GM23338 (cell line): ENCODE data around the gene PPP1R37. TPM values are rescaled to one million over a fixed set of nuclear protein-coding genes. Genes with fewer than 3 reads are reported as not detected.

ENCODE experiments used
- ATAC-seq: fragments of 200-7000 bp; cut with Tn5 transposase; 3 replicates; pipeline ENCODE4 v1.9.1; 2020
- DNase-seq: peaks from one replicate; pipeline ENCODE4 v3.0.0-alpha.2; 2015; ENCODE audit warnings: low spot score
- H2AFZ ChIP-seq: fragments of 200-600 bp; sonication (generic); 2 replicates; pipeline ENCODE4 v1.8.0; 2016; ENCODE audit warnings: antibody characterized with exemption, mild to moderate bottlenecking, moderate library complexity
- H3F3A ChIP-seq: fragments of 200-600 bp; sonication (generic); replicated peaks from 2 replicates; pipeline ENCODE4 v1.8.0; 2017; ENCODE audit warnings: antibody characterized with exemption, mixed run types, low read depth
- H3K27ac ChIP-seq: fragments of 200-600 bp; sonication (generic); 2 replicates; pipeline ENCODE4 v1.6.1; 2016; ENCODE audit warnings: low read depth
- H3K27me3 ChIP-seq: fragments of 200-600 bp; sonication (generic); 2 replicates; pipeline ENCODE4 v1.8.0; 2016; ENCODE audit warnings: mild to moderate bottlenecking, mixed run types, moderate library complexity; ENCODE audit not compliant: insufficient read depth
- H3K36me3 ChIP-seq: fragments of 200-600 bp; sonication (generic); 2 replicates; pipeline ENCODE4 v1.8.0; 2016; ENCODE audit warnings: mild to moderate bottlenecking; ENCODE audit not compliant: insufficient read depth
- H3K4me1 ChIP-seq: fragments of 200-600 bp; sonication (generic); 2 replicates; pipeline ENCODE4 v1.8.0; 2016; ENCODE audit warnings: mild to moderate bottlenecking, moderate library complexity; ENCODE audit not compliant: insufficient read depth
- H3K4me2 ChIP-seq: fragments of 200-600 bp; sonication (generic); 2 replicates; pipeline ENCODE4 v1.7.1; 2017; ENCODE audit warnings: mixed run types
- H3K4me3 ChIP-seq: fragments of 200-600 bp; sonication (generic); 2 replicates; pipeline ENCODE4 v1.6.1; 2016; ENCODE audit warnings: mixed run types
- H3K79me2 ChIP-seq: fragments of 200-600 bp; sonication (generic); replicated peaks from 2 replicates; pipeline ENCODE4 v1.8.0; 2017; ENCODE audit warnings: mild to moderate bottlenecking; ENCODE audit not compliant: insufficient read depth
- H3K9me2 ChIP-seq: fragments of 200-600 bp; sonication (generic); 2 replicates; pipeline ENCODE4 v1.8.0; 2017; ENCODE audit not compliant: insufficient read depth
- H4K20me1 ChIP-seq: fragments of 200-600 bp; sonication (generic); replicated peaks from 2 replicates; pipeline ENCODE4 v1.8.0; 2017; ENCODE audit warnings: mild to moderate bottlenecking; ENCODE audit not compliant: insufficient read depth
- H3K27ac Mint-ChIP-seq: 2 replicates; pipeline ENCODE4 v1.8.0; 2020; ENCODE audit warnings: inconsistent platforms, mild to moderate bottlenecking, moderate library complexity, mixed read lengths
- H3K27me3 Mint-ChIP-seq: 3 replicates; pipeline ENCODE4 v1.8.0; 2022; ENCODE audit warnings: low read depth, mild to moderate bottlenecking, moderate library complexity, mixed read lengths, inconsistent platforms; ENCODE audit not compliant: insufficient read depth, poor library complexity
- H3K36me3 Mint-ChIP-seq: 3 replicates; pipeline ENCODE4 v1.8.0; 2021; ENCODE audit warnings: low read depth, mild to moderate bottlenecking, inconsistent platforms, moderate library complexity, mixed read lengths
- H3K4me1 Mint-ChIP-seq: 3 replicates; pipeline ENCODE4 v1.8.0; 2020; ENCODE audit warnings: mild to moderate bottlenecking, inconsistent platforms, mixed read lengths
- H3K4me3 Mint-ChIP-seq: 3 replicates; pipeline ENCODE4 v1.8.0; 2021; ENCODE audit warnings: moderate library complexity, mild to moderate bottlenecking, inconsistent platforms, mixed read lengths
- H3K9me3 Mint-ChIP-seq: 3 replicates; pipeline ENCODE4 v1.8.0; 2020; ENCODE audit warnings: moderate library complexity, mild to moderate bottlenecking, inconsistent platforms, mixed read lengths
- CREB1 ChIP-seq: fragments of 250-450 bp; sonication (Bioruptor Pico); IDR thresholded peaks from 2 replicates; pipeline ENCODE4 v1.5.0; 2020; ENCODE audit warnings: low read depth, mild to moderate bottlenecking, moderate library complexity
- EZH2 ChIP-seq: fragments of 200-600 bp; sonication (generic); IDR thresholded peaks from one replicate; pipeline ENCODE4 v1.8.0; 2017; ENCODE audit warnings: antibody characterized with exemption, mild to moderate bottlenecking, low read depth; ENCODE audit not compliant: unreplicated experiment
- EZH2phosphoT487 ChIP-seq: fragments of 200-600 bp; sonication (generic); IDR thresholded peaks from one replicate; pipeline ENCODE4 v1.8.1; 2018; ENCODE audit warnings: antibody characterized with exemption; ENCODE audit not compliant: unreplicated experiment
- JUNB ChIP-seq: IDR thresholded peaks from one replicate; pipeline ENCODE4 v1.6.1; 2016; ENCODE audit warnings: antibody characterized with exemption; ENCODE audit not compliant: unreplicated experiment
- NANOG ChIP-seq: IDR thresholded peaks from 2 replicates; pipeline ENCODE4 v1.6.1; 2016; ENCODE audit warnings: antibody characterized with exemption, borderline replicate concordance
- POLR2AphosphoS5 ChIP-seq: IDR thresholded peaks from 2 replicates; pipeline ENCODE4 v1.6.1; 2016; ENCODE audit warnings: antibody characterized with exemption, low read depth
- STAT1 ChIP-seq: IDR thresholded peaks from one replicate; pipeline ENCODE4 v1.6.1; 2016; ENCODE audit warnings: antibody characterized with exemption; ENCODE audit not compliant: unreplicated experiment
- ZNF114 ChIP-seq: fragments of 250-450 bp; sonication (Bioruptor Pico); IDR thresholded peaks from 2 replicates; pipeline ENCODE4 v1.5.0; 2020; ENCODE audit warnings: mild to moderate bottlenecking, moderate library complexity
- ZNF331 ChIP-seq: fragments of 250-450 bp; sonication (Bioruptor Pico); IDR thresholded peaks from 2 replicates; pipeline ENCODE4 v1.5.0; 2020; ENCODE audit warnings: low read depth, mild to moderate bottlenecking, moderate library complexity
- polyA plus RNA-seq: library from polyadenylated mRNA; unstranded; fragments of >200 nt; fragmentation: Nextera tagmentation; extraction: Ambion mirVana; gene quantifications from 2 replicates; pipeline ENCODE4 v1.2.1, GENCODE V29; 2016
- total RNA-seq: library from RNA; depleted of rRNA; stranded (reverse); fragments of >200 nt; shearing (Covaris generic); gene quantifications from 2 replicates; pipeline ENCODE4 v1.2.3, GENCODE V29; 2014
- TF ChIP-seq, protein P1 (sequence below): IDR thresholded peaks from one replicate; pipeline ENCODE4 v1.6.1; 2018; ENCODE audit warnings: antibody characterized with exemption; ENCODE audit not compliant: unreplicated experiment
- TF ChIP-seq, protein P2 (sequence below), 2 experiments: fragments of 200-600 bp in 1 of 2; sonication (generic) in 1 of 2; conservative IDR thresholded peaks; 2 replicates each; pipeline versions ENCODE4 v1.5.1 to v1.6.1; 2016 to 2017; ENCODE audit warnings: antibody characterized with exemption in 2 of 2, low read depth in 2 of 2, mild to moderate bottlenecking in 2 of 2, moderate library complexity in 1 of 2
- TF ChIP-seq, protein P3 (sequence below): fragments of 250-450 bp; sonication (Bioruptor Pico); IDR thresholded peaks from 2 replicates; pipeline ENCODE4 v1.5.0; 2020; ENCODE audit warnings: mild to moderate bottlenecking, moderate library complexity

Gene PPP1R37
- total and polyA plus RNA-seq, 2 experiments from 2014 or later, result 6.9 to 47.2 TPM

DNA sequence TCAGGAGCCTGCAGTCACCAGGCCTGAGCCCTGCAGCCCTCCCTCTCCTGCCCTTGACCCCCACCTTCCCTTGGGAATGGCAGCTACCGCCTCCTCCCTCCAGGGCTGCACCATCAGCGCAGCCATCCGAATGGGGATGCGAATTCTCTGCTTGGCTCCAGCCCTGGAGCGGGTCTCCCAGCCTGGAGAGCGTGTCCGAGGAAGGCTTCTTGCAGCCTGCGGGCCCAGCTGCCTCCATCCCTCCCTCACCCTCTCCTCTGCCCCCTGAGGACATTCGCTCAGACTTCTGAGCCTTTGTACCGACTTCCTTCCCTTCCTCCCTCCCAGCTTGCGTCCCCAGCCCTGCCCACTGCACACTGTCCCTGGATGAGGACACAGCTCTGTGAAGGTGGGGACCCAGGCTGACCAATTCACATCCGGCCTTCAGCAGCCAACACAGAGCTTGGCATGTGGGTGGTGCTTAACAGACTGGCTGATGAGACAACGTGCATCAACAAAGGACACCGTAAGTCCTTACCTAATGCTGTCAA, 73.8 kb downstream of the PPP1R37 start (continued):
- no peak for TF ChIP-seq CREB1
- TF ChIP-seq, protein P1, sequence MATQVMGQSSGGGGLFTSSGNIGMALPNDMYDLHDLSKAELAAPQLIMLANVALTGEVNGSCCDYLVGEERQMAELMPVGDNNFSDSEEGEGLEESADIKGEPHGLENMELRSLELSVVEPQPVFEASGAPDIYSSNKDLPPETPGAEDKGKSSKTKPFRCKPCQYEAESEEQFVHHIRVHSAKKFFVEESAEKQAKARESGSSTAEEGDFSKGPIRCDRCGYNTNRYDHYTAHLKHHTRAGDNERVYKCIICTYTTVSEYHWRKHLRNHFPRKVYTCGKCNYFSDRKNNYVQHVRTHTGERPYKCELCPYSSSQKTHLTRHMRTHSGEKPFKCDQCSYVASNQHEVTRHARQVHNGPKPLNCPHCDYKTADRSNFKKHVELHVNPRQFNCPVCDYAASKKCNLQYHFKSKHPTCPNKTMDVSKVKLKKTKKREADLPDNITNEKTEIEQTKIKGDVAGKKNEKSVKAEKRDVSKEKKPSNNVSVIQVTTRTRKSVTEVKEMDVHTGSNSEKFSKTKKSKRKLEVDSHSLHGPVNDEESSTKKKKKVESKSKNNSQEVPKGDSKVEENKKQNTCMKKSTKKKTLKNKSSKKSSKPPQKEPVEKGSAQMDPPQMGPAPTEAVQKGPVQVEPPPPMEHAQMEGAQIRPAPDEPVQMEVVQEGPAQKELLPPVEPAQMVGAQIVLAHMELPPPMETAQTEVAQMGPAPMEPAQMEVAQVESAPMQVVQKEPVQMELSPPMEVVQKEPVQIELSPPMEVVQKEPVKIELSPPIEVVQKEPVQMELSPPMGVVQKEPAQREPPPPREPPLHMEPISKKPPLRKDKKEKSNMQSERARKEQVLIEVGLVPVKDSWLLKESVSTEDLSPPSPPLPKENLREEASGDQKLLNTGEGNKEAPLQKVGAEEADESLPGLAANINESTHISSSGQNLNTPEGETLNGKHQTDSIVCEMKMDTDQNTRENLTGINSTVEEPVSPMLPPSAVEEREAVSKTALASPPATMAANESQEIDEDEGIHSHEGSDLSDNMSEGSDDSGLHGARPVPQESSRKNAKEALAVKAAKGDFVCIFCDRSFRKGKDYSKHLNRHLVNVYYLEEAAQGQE, result no peak

DNA sequence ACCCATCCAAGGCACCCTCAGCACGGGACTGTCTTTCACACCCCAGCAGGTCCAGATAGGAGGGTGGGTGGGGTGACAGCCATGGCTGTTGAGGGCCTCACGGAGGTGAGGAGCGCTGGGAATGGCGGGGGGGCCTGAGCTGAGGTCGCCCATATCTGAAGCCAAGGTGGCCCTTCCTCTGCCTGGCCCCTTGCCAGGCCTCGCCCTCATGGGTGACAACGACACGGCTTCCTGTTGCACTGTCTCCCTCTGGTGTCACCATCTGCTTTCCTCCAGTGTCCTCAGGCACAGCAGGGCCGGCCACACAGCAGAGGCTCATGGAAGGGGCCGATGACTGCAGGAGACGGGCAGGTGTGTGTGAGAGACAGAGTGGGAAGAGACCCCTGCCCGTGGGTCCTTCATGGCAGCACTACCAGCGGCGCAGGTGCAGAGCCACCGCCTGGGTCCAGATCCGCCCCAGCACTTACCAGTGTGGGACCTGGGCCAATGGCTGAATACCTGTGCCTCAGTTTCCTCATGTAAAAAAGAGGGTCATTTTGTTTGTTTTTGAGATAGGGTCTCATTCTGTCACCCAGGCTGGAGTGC, 75.9 kb downstream of the PPP1R37 start:
- 0 out of 2 replicates have a peak, but pooled peaks cover 4% of the 10 kb centered on the region for H3K4me1 ChIP-seq
- H3K4me1 Mint-ChIP-seq, result peaks cover 10% of the 10 kb centered on the region
- TF ChIP-seq, protein P2, sequence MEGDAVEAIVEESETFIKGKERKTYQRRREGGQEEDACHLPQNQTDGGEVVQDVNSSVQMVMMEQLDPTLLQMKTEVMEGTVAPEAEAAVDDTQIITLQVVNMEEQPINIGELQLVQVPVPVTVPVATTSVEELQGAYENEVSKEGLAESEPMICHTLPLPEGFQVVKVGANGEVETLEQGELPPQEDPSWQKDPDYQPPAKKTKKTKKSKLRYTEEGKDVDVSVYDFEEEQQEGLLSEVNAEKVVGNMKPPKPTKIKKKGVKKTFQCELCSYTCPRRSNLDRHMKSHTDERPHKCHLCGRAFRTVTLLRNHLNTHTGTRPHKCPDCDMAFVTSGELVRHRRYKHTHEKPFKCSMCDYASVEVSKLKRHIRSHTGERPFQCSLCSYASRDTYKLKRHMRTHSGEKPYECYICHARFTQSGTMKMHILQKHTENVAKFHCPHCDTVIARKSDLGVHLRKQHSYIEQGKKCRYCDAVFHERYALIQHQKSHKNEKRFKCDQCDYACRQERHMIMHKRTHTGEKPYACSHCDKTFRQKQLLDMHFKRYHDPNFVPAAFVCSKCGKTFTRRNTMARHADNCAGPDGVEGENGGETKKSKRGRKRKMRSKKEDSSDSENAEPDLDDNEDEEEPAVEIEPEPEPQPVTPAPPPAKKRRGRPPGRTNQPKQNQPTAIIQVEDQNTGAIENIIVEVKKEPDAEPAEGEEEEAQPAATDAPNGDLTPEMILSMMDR (conservative IDR thresholded peaks at IDR 0.05; ENCODE audit: low read depth in 2 of 2), result no peak
- no peak for TF ChIP-seq ZNF114 (CRISPR knock-in tag)
- TF ChIP-seq NANOG, result no peak
- TF ChIP-seq EZH2phosphoT487, result no peak
- no peak for TF ChIP-seq JUNB
- TF ChIP-seq POLR2AphosphoS5, result no peak
- no peak for TF ChIP-seq STAT1
- TF ChIP-seq CREB1, result no peak
- TF ChIP-seq ZNF331, result no peak
- TF ChIP-seq EZH2, result no peak
- TF ChIP-seq, protein P3, sequence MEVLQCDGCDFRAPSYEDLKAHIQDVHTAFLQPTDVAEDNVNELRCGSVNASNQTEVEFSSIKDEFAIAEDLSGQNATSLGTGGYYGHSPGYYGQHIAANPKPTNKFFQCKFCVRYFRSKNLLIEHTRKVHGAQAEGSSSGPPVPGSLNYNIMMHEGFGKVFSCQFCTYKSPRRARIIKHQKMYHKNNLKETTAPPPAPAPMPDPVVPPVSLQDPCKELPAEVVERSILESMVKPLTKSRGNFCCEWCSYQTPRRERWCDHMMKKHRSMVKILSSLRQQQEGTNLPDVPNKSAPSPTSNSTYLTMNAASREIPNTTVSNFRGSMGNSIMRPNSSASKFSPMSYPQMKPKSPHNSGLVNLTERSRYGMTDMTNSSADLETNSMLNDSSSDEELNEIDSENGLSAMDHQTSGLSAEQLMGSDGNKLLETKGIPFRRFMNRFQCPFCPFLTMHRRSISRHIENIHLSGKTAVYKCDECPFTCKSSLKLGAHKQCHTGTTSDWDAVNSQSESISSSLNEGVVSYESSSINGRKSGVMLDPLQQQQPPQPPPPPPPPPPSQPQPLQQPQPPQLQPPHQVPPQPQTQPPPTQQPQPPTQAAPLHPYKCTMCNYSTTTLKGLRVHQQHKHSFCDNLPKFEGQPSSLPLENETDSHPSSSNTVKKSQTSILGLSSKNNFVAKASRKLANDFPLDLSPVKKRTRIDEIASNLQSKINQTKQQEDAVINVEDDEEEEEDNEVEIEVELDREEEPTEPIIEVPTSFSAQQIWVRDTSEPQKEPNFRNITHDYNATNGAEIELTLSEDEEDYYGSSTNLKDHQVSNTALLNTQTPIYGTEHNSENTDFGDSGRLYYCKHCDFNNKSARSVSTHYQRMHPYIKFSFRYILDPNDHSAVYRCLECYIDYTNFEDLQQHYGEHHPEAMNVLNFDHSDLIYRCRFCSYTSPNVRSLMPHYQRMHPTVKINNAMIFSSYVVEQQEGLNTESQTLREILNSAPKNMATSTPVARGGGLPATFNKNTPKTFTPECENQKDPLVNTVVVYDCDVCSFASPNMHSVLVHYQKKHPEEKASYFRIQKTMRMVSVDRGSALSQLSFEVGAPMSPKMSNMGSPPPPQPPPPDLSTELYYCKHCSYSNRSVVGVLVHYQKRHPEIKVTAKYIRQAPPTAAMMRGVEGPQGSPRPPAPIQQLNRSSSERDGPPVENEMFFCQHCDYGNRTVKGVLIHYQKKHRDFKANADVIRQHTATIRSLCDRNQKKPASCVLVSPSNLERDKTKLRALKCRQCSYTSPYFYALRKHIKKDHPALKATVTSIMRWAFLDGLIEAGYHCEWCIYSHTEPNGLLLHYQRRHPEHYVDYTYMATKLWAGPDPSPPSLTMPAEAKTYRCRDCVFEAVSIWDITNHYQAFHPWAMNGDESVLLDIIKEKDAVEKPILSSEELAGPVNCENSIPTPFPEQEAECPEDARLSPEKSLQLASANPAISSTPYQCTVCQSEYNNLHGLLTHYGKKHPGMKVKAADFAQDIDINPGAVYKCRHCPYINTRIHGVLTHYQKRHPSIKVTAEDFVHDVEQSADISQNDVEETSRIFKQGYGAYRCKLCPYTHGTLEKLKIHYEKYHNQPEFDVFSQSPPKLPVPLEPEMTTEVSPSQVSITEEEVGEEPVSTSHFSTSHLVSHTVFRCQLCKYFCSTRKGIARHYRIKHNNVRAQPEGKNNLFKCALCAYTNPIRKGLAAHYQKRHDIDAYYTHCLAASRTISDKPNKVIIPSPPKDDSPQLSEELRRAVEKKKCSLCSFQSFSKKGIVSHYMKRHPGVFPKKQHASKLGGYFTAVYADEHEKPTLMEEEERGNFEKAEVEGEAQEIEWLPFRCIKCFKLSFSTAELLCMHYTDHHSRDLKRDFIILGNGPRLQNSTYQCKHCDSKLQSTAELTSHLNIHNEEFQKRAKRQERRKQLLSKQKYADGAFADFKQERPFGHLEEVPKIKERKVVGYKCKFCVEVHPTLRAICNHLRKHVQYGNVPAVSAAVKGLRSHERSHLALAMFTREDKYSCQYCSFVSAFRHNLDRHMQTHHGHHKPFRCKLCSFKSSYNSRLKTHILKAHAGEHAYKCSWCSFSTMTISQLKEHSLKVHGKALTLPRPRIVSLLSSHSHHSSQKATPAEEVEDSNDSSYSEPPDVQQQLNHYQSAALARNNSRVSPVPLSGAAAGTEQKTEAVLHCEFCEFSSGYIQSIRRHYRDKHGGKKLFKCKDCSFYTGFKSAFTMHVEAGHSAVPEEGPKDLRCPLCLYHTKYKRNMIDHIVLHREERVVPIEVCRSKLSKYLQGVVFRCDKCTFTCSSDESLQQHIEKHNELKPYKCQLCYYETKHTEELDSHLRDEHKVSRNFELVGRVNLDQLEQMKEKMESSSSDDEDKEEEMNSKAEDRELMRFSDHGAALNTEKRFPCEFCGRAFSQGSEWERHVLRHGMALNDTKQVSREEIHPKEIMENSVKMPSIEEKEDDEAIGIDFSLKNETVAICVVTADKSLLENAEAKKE (CRISPR knock-in tag), result no peak

More for the DNA sequence above, 75.9 kb downstream of the PPP1R37 start:
- H3K27me3 Mint-ChIP-seq, result peaks cover 12% of the 10 kb centered on the region
- H3K27ac Mint-ChIP-seq, result no peak overlapping the region
- Histone ChIP-seq H3K9me2 (no peaks in the 10 kb centered on the region), H3K27me3 (no peaks in the 10 kb centered on the region), H4K20me1 (no peaks in the 10 kb centered on the region; the same call in 1 of the 2 replicates), H3K4me2 (no peak overlapping the region), H3K79me2 (no peaks in the 10 kb centered on the region; the same call in 1 of the 2 replicates), H3F3A (no peaks in the 10 kb centered on the region; the same call in 1 of the 2 replicates), H3K4me3 (no peak overlapping the region), H3K36me3 (no peaks in the 10 kb centered on the region), H2AFZ (no peak overlapping the region), H3K27ac (no peak overlapping the region)
- DNase-seq (no peak), ATAC-seq (no peak)
- H3K36me3 Mint-ChIP-seq, result no peaks in the 10 kb centered on the region; the same call in 2 of the 3 replicates
- no peak overlapping the region for H3K4me3 Mint-ChIP-seq
- no peaks in the 10 kb centered on the region for H3K9me3 Mint-ChIP-seq
